GM18519 (cell line): ENCODE results near the gene LMNTD2.
A peak's percentile ranks its signal among the peaks of the same experiment; 100 is the strongest.

Source experiments
- ATAC-seq: cut with Tn5 transposase; IDR thresholded peaks from one replicate; pipeline ENCODE4 v1.9.1; 2021; ENCODE audit warnings: mild to moderate bottlenecking, moderate library complexity; ENCODE audit not compliant: unreplicated experiment, low FRiP score

Gene LMNTD2

GRCh38 chr11:568306-569157 lies 8.0 kb upstream of the LMNTD2 start:
- peak; percentile 75 for ATAC-seq

GRCh38 chr11:567629-568292 lies 7.2 kb upstream of the LMNTD2 start:
- no peak for ATAC-seq

GRCh38 chr11:567011-567628 lies 6.6 kb upstream of the LMNTD2 start:
- ATAC-seq = no peak

- no peak for ATAC-seq
Measured at GRCh38 chr11:565921-566509, 5.5 kb upstream of the LMNTD2 start.

GRCh38 chr11:563812-564578 lies 3.5 kb upstream of the LMNTD2 start:
- ATAC-seq = no peak

- ATAC-seq = no peak
Measured at GRCh38 chr11:563066-563811, 2.7 kb upstream of the LMNTD2 start.

- no peak for ATAC-seq
Measured at GRCh38 chr11:562046-562645, 1.6 kb upstream of the LMNTD2 start.

- no peak for ATAC-seq
Measured at GRCh38 chr11:561148-562003, 838 bp upstream of the LMNTD2 start.

- ATAC-seq = no peak
Measured at GRCh38 chr11:559712-560304, 730 bp downstream of the LMNTD2 start.

GRCh38 chr11:559020-559620 lies 1.4 kb downstream of the LMNTD2 start:
- ATAC-seq = no peak

- no peak for ATAC-seq
Measured at GRCh38 chr11:558503-558902, 2.0 kb downstream of the LMNTD2 start.

GRCh38 chr11:557328-558132 lies 3.0 kb downstream of the LMNTD2 start:
- no peak for ATAC-seq

GRCh38 chr11:556662-557256 lies 3.8 kb downstream of the LMNTD2 start:
- ATAC-seq = no peak

- no peak for ATAC-seq
Measured at GRCh38 chr11:555780-556661, 4.5 kb downstream of the LMNTD2 start.

- ATAC-seq = no peak
Measured at GRCh38 chr11:555227-555779, 5.2 kb downstream of the LMNTD2 start.
